Ovary (tissue), 9 donors: ENCODE results near the gene C21orf58. TPM values are rescaled to one million over a fixed set of nuclear protein-coding genes. Genes with fewer than 3 reads are reported as not detected.

Experiments used
- DNase-seq, 5 donors: peaks; one replicate each; pipeline ENCODE4 v3.0.0-alpha.2; 2019 to 2020
- H3K27ac ChIP-seq, 2 donors: fragments of 200-600 bp; one replicate each; pipeline versions ENCODE4 v1.5.1 to v1.8.0; 2019 to 2022
- H3K27me3 ChIP-seq: fragments of 200-600 bp; one replicate; pipeline ENCODE4 v1.8.0; 2022
- H3K36me3 ChIP-seq: fragments of 200-600 bp; sonication (generic); one replicate; pipeline ENCODE4 v1.5.1; 2019
- H3K4me1 ChIP-seq: one replicate; pipeline ENCODE4 v1.8.1; 2013; ENCODE audit warnings: mild to moderate bottlenecking, moderate library complexity; ENCODE audit not compliant: insufficient read depth
- H3K4me3 ChIP-seq: fragments of 200-600 bp; sonication (generic); one replicate; pipeline ENCODE4 v1.5.1; 2017
- H3K9me3 ChIP-seq, 2 donors: fragments of 200-600 bp in 1 of 2; sonication (generic) in 1 of 2; one replicate each; pipeline versions ENCODE4 v1.5.1 to v1.8.1; 2013 to 2019; ENCODE audit warnings: mild to moderate bottlenecking in 1 of 2, moderate library complexity in 1 of 2
- EP300 ChIP-seq: sonication (generic); formaldehyde crosslinking; IDR thresholded peaks from one replicate; pipeline ENCODE4 v1.6.1; 2017; ENCODE audit warnings: antibody characterized with exemption
- POLR2A ChIP-seq: fragments of 450-650 bp; IDR thresholded peaks from one replicate; pipeline ENCODE4 v1.6.1; 2017; ENCODE audit warnings: antibody characterized with exemption, mild to moderate bottlenecking, moderate library complexity
- WGBS, 3 donors: extraction: QIAGEN DNeasy Blood & Tissue Kit in 1 of 3; methylation state at CpG; one replicate each; pipeline versions ENCODE4 v1.1.5 to v1.1.7; 2013 to 2017; 5-methylcytosine and 5-hydroxymethylcytosine counted together
- intact Hi-C, 4 donors: fragments of 100-400 bp; cut with DNase I; formaldehyde crosslinking; loops; one replicate each; pipeline versions ENCODE4 v1.11.0 to v1.15.1; 2022 to 2023
- polyA plus RNA-seq, 2 donors: library from polyadenylated mRNA; stranded (reverse); fragments of 200-250 nt in 1 of 2; fragments of 350-450 nt in 1 of 2; fragmentation: Illumina TruSeq in 1 of 2; extraction: RNeasy Lipid Tissue Mini Kit (QIAGEN cat#74804) in 1 of 2; gene quantifications; one replicate each; pipeline ENCODE4 v1.2.3, GENCODE V29; 2013 to 2014
- total RNA-seq, 7 donors: library from RNA; depleted of rRNA in 2 of 7; stranded (reverse); fragments of >200 nt in 2 of 7; fragmentation: NEBNext Ultra II Directional in 3 of 7; extraction: Animal tissue kit (Norgen Biotek cat#: 25700) in 3 of 7; gene quantifications; one replicate each; pipeline versions ENCODE4 v1.1.0 to v1.2.4, GENCODE V29; 2016 to 2023
- TF ChIP-seq, protein P1 (sequence below), 3 donors: fragments of 450-650 bp in 2 of 3; fragments of 200-600 bp in 1 of 3; IDR thresholded peaks; one replicate each; pipeline versions ENCODE4 v1.5.1 to v1.8.0; 2016 to 2022; ENCODE audit warnings: antibody characterized with exemption in 3 of 3, mild to moderate bottlenecking in 1 of 3
- donor health status: DM: no; HTN: no; CAD: no; lungs with moderate emphysema.
- donor health status: DM: no; HTN: no; CAD: no.
- donor health status: Bipolar disorder and iron deficiency.
- donor health status: DM: yes; HTN: yes; CAD: no.
- donor health status: DM: no; HTN: no; CAD: no.
- donor health status: DM: yes; HTN: yes; CAD: no.

C21orf58 gene
- total and polyA plus RNA-seq, 9 donors, result 0.63 to 26.8 (median 2.3) TPM

DNA sequence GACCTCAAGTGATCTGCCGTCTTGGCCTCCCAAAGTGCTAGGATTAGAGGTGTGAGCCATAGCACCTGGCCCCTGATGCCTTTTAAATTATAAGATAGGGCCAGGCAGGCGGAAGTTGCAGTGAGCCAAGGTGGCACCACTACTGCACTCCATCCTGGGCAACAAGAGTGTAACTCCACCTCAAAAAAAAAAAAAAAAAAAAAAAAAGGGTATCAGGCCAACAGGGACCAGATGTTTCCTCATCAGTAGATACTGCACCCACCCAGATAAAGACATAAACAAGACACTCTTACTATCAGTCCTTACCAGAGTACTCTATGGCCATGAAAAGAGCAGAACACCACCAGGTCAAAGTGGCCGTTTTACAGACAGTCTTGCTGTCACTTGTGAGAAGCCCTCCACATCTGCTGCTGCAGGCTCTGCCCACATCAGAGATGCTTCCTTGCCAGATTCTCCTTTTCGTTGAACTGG, 3.3 kb downstream of the C21orf58 start:
- Histone ChIP-seq H3K4me3 (no peak overlapping the region), H3K27me3 (no peaks in the 10 kb centered on the region), H3K4me1 (peaks cover 9% of the 10 kb centered on the region), H3K9me3 (no peaks in the 10 kb centered on the region), H3K27ac (no peak overlapping the region), H3K36me3 (no peaks in the 10 kb centered on the region)
- WGBS, 3 donors, result 59 to 65% (median 60%) methylated on average over 4 of the region's 4 CpGs
- TF ChIP-seq, protein P1, sequence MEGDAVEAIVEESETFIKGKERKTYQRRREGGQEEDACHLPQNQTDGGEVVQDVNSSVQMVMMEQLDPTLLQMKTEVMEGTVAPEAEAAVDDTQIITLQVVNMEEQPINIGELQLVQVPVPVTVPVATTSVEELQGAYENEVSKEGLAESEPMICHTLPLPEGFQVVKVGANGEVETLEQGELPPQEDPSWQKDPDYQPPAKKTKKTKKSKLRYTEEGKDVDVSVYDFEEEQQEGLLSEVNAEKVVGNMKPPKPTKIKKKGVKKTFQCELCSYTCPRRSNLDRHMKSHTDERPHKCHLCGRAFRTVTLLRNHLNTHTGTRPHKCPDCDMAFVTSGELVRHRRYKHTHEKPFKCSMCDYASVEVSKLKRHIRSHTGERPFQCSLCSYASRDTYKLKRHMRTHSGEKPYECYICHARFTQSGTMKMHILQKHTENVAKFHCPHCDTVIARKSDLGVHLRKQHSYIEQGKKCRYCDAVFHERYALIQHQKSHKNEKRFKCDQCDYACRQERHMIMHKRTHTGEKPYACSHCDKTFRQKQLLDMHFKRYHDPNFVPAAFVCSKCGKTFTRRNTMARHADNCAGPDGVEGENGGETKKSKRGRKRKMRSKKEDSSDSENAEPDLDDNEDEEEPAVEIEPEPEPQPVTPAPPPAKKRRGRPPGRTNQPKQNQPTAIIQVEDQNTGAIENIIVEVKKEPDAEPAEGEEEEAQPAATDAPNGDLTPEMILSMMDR (IDR thresholded peaks at IDR 0.05), result no peak
- TF ChIP-seq EP300 (no peak), POLR2A (no peak)
- DNase-seq, result no peak
- intact Hi-C loops, result no loop called here

DNA sequence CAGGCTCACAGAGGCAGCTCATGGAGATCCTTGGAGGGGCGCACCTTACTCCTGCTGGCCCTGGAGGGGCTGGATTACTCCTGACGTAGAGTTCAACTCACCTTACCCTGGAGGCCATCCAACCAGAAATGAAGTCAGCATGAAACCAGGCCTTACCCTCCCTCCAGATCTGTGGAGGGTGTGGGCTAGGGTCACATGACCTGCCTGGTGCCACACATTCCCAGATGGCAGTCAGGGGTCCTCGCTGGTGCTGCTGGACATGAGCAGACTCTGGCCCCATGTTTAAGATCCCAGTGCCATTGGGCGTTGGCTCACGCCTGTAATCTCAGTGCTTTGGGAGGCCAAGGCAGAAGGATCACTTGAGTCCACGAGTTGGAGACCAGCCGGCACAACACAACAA, 4.5 kb downstream of the C21orf58 start:
- Histone ChIP-seq H3K4me3 (no peak overlapping the region), H3K27ac (no peak overlapping the region), H3K9me3 (no peaks in the 10 kb centered on the region), H3K4me1 (peaks cover 8% of the 10 kb centered on the region), H3K36me3 (no peaks in the 10 kb centered on the region), H3K27me3 (no peaks in the 10 kb centered on the region)
- 90 to 96% (median 93%) methylated on average over 7 of the region's 7 CpGs for WGBS, 3 donors
- intact Hi-C loops, result no loop called here
- DNase-seq, result no peak
- TF ChIP-seq EP300, result no peak
- TF ChIP-seq, protein P1 (IDR thresholded peaks at IDR 0.05), result no peak
- no peak for TF ChIP-seq POLR2A

DNA sequence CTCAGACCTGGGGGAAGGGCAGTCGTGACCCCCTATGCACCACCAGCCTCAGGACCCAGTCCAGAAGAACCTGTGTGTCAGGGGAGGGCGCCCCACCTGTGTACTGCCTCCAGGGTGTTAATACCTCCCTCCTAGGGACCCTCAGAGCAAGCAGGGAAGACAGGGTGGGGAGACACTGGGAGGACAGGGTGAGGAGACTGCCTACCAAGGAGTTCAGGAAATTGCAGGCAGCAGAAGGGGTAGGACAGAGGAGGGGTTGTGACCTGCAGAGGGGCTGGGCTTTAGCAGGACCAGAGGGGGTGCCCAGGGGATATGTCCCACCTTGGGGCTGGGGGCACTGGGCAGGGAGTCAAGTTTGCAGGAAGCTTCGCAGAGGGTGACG, 5.2 kb downstream of the C21orf58 start:
- TF ChIP-seq POLR2A (no peak), EP300 (no peak)
- TF ChIP-seq, protein P1 (IDR thresholded peaks at IDR 0.05), result no peak
- WGBS, 3 donors, result 85 to 88% (median 86%) methylated on average over 4 of the region's 4 CpGs
- Histone ChIP-seq H3K27me3 (no peaks in the 10 kb centered on the region), H3K27ac (no peak overlapping the region), H3K36me3 (no peaks in the 10 kb centered on the region), H3K9me3 (no peaks in the 10 kb centered on the region), H3K4me1 (peaks cover 8% of the 10 kb centered on the region), H3K4me3 (no peak overlapping the region)
- intact Hi-C loops, result no loop called here
- no peak for DNase-seq

DNA sequence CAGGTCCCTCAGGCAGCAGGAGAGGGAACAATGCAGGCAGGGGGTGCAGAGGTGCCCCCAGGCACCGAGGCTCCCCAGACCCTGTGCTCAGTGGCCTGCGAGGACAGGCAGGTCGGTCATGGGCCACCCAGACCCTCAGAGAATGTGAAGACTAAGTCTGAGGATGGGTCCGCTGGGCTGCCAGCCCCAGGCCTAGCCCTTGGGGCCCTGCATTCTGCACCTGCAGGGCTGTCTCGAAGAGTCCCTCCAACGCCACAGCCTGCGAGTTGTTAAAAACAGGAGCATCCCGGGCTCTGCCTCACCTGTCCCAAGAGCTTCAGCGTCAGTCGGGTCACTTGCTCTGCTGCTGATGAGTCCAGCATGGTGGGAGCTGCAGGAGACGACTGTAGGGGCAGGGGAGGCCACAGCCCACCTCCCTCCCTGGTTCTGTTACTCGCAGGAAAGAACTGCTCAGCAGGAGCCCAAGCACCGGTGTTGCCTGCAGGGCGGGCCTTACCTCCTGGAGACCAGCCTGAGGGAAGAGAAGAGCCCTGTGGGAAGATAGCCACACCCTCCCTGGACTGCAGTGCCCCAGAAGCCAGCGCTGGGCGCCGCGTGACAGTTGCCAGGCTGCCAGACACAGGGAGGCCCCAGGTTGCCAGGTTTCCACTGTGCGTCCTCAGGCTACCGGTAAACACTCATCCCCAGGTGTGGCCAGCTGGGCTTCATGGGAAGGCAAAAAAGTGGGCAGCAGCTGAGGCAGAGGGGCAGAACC, 5.8 kb downstream of the C21orf58 start:
- TF ChIP-seq, protein P1 (IDR thresholded peaks at IDR 0.05), result no peak
- TF ChIP-seq EP300 (no peak), POLR2A (no peak)
- WGBS, 3 donors, result 72 to 78% (median 72%) methylated on average over 20 of the region's 20 CpGs
- intact Hi-C loops, result no loop called here

More for the DNA sequence above, 5.8 kb downstream of the C21orf58 start:
- Histone ChIP-seq H3K27ac (no peak overlapping the region), H3K27me3 (no peaks in the 10 kb centered on the region), H3K9me3 (no peaks in the 10 kb centered on the region), H3K36me3 (no peaks in the 10 kb centered on the region), H3K4me3 (no peak overlapping the region), H3K4me1 (peaks cover 8% of the 10 kb centered on the region)
- DNase-seq, result no peak
